HG03064 (cell line): ENCODE data around the gene FIGNL2.

Experiments used
- ATAC-seq: cut with Tn5 transposase; IDR thresholded peaks from one replicate; pipeline ENCODE4 v1.9.1; 2021; ENCODE audit warnings: low read depth; ENCODE audit not compliant: unreplicated experiment

Gene FIGNL2

GRCh38 chr12:51860986-51861385 is 12.5 kb upstream of the FIGNL2 start:
- no peak for ATAC-seq

DNA sequence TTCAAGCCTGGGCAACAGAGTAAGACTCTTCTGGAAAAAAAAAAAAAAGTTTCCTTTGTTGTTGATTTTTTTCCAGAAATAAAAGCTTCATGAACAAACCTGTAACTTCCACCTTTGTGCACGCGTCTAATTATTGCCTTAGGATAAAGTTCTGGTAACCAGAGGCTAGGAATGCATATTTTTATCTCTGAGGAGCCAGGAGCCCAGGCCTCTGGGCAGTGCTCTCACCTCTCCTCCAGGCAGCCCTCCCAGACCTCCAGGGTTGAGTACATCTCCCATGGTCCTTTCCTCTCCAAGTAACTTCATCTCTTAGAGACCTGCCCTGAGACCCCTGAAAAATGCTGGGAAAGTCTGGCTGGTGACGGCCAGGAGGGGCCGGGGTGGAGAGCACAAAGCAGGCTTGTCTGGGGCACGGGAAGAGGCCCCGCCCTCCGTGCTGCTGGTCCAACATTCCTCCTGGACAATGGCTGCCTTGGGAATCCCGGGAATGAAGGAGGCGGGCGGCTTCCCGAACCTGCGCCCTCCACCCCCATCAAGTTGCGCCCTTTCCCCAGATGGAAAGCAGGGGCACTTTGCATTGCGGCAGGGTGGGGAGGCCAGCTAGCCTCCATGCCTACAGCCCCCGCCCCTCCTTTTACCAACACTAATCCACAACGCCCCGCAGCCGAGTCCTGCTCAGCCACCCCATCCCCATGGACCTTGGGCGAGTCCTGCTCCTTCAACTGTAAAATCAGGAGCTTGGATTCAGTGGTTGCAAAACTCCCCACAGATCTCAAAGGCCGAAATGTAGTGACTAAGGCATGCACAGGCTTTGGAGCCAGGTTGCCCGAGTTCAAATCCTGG is 7.3 kb upstream of the FIGNL2 start:
- ATAC-seq: no peak

- no peak for ATAC-seq
Measured at GRCh38 chr12:51852404-51853137, 4.1 kb upstream of the FIGNL2 start.

DNA sequence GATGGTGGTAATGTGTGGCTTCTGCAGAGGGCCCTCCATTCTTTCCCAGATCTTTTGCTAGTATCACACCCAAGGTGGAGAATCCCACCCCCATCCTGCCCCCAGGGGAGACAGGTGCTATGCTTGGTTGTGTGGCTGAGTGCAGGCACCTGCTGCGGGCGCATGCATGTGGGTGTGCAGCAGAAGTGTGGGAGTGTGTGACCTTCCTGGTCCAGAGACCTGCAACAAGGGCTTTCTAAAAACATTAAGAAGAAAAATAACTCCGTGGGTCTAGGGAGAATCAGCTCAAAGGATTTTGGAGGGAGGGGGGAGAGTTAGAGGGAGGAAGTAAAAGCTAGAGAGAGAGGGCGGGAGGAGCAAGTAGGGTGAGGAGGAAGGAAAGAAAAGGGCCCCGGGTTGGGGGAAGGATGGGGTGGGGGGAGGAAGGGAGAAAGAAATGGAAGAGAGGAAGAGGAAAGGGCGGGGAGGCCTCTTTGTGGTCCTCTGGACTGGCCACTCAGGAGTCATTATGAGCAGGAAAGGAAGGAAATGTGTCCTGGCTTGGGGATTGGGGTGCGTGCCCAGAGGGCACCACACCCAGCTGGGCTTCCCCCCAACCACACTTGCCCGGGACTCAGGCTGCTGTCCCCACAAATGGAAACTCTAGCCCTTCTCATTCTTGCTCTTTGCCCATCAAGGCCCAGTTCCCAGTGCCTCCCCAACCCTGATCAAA is 3.1 kb upstream of the FIGNL2 start:
- ATAC-seq: no peak

DNA sequence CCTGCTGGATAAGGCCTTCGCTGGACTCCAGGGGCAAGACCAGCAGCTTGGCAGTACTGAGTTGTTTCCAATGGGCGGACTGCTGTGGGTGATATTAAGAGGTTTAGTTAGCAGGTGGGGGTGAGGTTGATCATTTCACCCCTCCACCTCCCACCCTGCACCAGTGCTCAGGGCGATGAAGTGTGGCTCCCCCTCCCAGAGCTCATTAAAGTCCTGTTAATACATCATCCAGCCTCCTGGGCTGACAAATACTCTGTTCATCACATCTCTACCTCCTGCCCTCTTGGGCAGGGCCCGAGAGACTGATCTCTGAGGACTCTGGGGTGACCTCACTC is 2.4 kb upstream of the FIGNL2 start:
- ATAC-seq: no peak

DNA sequence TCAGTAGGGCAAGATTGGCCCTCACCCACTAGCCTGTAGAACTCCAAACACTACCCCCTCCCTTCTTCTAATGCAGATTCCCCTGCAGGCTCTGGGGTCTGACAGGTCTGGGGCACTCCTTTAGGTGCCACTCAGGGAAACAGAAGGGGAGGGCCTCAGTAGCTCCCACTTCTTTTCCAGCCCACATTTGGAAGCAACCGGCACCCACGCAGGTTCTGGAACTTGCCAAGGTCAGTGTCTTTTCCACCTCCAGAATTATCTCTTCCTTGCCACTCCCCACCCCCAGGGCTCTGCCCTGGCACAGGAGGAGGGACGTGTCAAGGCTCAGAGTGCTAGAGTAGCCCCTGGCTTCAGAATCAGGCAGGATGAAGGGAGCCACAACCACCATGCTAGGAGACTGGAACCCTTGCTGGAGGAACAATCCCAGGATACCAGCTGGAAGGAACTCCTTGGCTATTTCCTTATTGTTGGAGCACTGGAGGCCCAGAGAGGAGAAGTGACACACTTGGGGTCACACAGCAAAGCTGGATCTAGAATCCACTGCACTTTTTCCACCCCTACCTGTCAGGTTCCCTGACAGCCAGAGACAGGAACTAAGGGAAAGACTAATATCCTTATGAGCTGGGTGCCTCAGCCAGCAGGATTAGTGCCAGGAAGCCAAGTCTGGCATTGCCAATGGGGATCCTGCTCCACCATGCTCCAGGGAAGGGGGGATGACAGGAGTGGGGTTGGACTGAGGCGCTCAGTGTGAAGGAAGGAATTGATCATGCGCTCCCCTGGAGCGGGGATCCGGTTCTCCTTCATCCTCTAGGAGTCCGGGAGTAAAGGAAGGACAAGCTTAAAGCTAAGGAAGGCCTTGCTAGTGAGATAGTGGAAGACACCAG is 1.8 kb upstream of the FIGNL2 start:
- no peak for ATAC-seq

- ATAC-seq: no peak
Measured at GRCh38 chr12:51848841-51849735, 570 bp upstream of the FIGNL2 start.

GRCh38 chr12:51847643-51848325 is 734 bp downstream of the FIGNL2 start:
- no peak for ATAC-seq

DNA sequence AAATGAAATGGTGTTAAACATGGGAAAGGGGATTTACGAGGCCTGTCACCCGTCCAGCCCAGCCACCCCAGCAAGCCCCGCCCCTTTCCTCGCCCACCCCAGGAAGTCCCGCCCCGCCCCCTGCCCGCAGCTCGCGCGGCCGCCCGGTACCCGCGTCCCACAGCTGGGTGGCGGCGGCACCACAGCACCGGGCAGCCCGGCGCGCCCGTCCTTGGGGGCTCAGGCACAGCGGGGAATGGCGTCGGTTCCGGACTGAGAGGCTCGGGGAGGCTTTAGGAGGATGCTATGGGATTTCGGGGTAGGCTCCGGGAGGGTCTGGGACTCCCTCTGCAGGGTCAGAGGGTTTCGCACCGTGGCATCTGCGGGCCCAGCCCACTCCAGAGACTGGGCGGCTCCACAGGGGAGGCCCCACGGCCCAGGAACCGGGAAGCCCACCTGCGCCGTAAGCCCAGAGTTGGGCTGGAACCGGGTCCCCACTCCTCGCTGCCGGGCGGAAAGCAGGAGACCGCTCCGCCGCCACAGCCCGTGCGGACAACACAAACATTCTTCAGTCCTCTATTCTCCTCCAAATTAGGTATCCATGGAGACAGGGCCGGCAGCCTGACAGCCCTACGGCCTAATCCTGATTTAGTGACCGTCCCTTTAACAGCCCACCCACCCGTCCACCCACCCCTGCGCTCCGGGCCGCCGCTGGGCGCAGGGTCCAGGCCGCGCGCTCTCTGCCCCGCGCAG is 1.4 kb downstream of the FIGNL2 start:
- no peak for ATAC-seq

DNA sequence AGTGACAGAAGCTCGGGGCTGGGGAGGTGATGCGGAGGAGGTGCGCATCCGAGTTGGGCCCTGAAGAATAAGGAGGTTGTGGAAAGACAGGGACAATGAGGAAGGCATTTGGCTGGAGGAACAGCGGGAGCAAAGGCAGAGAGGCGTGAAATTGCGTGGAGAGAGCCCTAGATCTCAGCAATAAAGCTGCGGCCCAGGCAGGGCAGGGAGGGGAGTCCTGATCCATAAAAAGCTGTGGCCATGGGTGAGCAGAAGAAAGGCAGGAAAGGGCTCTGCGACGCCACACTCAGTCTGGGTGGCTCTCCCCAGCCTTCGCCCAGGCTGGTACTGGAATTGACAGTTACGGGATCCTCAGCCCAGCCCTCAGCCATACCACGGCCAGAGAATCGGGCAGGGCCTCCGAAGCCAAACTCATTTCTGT is 2.2 kb downstream of the FIGNL2 start:
- no peak for ATAC-seq

DNA sequence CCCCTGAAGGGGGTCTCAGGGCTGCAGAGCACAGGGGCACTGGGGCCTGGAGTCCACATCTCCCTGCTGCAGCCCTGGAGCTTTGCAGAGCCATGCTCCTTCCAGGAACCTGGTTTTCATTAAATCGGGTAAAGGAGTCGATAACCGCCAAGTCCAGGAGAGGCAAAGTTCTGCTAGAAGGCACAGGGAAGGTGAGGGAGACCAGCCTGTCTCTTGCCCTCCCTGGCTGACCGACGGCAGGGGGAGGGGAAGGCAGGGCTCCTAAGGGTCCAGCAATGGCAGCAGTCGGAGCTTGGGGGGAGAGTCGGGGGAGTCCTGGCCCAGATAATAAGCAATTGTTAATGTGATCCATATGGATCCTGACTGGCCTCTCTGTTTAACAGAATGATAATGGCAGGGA is 3.0 kb downstream of the FIGNL2 start:
- no peak for ATAC-seq

DNA sequence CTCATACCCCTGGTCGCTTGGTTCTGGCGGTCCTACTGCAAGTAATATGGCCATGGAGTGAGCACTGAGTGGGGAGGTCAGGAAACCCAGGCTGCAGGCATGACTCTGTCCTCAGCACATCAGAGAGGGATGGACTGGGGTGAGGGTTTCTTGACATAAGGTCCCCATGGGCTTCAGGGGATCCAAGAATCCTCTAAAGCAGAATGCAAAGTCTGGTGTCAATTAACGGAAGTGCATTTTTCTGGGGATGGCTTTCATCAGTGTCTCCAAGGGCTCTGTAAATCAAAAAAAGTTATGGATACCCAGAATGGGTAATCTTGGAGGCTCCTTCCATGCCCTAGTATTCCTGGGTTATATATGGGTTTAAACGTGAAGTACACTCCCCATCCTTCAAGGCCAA is 3.7 kb downstream of the FIGNL2 start:
- ATAC-seq: no peak

DNA sequence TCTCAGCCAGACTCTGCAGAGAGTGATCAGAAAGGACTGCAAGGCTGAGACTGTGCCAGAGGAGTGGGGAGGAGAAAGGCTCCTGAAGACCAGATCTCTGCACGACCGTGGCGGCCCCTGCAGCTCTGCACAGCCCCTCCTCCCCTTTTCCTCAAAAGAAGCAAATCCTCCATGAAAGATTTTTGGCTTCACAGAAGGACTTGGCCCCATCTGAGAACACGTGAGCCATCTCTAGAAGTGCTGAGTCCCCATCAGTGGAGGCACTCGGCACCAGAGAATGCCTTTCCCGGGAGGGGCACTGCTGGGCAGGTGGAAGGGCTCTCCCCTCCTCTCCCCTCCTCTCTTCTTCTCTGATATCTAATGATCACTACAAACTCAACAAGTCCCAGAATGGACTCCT is 6.8 kb downstream of the FIGNL2 start:
- ATAC-seq: no peak

DNA sequence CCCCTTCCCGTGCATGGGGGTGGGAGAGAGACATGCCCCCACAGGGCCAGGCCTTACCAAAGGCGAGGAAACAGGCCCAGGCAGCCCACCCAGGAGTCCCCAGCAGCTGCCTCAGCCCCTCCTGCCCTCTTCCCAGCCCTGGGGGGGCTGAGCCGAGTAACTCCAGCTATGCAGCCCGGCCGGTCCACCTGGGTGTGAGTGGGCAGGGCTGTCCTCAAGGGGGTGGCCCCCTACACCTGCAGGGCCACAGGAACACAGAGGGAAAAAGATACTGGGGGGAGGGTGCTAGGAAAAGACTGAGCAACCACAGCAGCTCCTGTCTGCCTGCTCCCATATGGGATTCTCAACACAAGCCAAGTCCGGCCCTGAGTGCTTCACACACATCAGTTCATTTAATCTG is 7.6 kb downstream of the FIGNL2 start:
- ATAC-seq: no peak

- ATAC-seq: no peak
Measured at GRCh38 chr12:51839310-51839947, 9.1 kb downstream of the FIGNL2 start.

DNA sequence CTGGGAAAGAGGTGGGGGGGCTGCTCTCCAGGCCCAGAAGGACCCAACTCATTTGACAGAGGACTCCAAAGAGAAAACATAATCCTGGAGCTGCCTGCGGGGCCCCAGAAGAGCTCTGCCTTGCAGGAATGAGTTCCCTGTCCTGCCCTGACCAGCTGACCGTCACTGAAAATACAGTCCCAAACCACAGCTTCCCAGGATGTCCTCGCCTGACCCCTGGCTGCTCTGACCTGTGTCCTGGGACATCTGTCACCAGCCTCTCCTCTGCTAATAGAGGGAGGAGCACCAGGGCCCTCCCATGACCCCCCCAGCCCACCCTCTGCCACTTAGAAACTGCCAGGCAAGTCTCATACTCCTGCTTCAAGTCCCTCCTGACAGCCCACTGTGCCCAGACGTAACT is 9.8 kb downstream of the FIGNL2 start:
- no peak for ATAC-seq

DNA sequence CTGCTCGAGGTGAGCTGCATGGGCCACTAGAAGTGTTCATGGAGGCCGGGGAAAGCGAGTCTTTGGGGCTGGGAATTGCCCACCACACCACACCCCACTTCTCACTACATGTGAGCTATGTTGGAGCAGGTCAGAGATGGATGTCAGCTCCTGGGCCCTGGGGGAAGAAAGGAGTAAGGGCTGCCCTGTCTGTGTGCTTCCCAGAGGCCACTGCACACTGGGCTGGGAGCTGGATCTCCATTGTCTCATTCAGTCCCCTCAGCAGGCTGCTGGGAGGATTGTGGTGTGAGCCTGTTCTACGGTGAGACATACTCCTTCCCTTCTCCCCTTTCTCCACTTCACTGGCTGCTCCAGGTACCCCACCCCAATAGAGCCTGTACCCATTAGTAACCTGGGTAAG is 10.5 kb downstream of the FIGNL2 start:
- no peak for ATAC-seq

GRCh38 chr12:51837286-51837685 is 11.2 kb downstream of the FIGNL2 start:
- no peak for ATAC-seq
